AG09319 (cell line): ENCODE measurements around the gene A2ML1.
"Not testable (repeated sequence)": the region's sequence is repeated elsewhere in the genome, so short reads cannot be mapped to it uniquely, and the experiment has no call there.

Experiments
- DNase-seq: peaks from one replicate; pipeline ENCODE4 v3.0.0-alpha.2; 2010; ENCODE audit warnings: low read depth; ENCODE audit errors: extremely low read depth
- TF ChIP-seq, protein P1 (sequence below): IDR thresholded peaks from 2 replicates; pipeline ENCODE4 v1.5.1; 2011; ENCODE audit warnings: low read depth, mild to moderate bottlenecking, inconsistent platforms, low read length, moderate library complexity

A2ML1 gene

DNA sequence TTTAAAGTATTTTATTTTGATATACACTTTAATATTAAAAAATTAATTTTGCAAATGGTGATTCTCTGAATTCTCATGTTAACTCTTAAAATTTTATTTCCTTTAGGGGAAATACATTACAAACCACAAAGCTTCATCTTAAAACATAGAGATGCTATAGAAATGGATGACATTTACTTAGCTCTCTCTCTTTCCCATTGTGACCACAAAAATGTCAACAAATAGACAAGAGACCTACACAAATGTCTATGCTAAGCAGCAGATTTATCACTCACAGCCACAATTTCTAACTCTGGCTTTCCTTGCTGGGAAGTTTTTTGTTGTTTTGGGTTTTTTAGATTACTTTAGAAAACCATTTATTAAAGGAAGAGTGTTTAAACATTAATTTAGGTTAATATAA, 72.0 kb downstream of the A2ML1 start:
- DNase-seq = no peak
- TF ChIP-seq, protein P1, sequence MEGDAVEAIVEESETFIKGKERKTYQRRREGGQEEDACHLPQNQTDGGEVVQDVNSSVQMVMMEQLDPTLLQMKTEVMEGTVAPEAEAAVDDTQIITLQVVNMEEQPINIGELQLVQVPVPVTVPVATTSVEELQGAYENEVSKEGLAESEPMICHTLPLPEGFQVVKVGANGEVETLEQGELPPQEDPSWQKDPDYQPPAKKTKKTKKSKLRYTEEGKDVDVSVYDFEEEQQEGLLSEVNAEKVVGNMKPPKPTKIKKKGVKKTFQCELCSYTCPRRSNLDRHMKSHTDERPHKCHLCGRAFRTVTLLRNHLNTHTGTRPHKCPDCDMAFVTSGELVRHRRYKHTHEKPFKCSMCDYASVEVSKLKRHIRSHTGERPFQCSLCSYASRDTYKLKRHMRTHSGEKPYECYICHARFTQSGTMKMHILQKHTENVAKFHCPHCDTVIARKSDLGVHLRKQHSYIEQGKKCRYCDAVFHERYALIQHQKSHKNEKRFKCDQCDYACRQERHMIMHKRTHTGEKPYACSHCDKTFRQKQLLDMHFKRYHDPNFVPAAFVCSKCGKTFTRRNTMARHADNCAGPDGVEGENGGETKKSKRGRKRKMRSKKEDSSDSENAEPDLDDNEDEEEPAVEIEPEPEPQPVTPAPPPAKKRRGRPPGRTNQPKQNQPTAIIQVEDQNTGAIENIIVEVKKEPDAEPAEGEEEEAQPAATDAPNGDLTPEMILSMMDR = no peak

- TF ChIP-seq, protein P1 = no peak
- no peak for DNase-seq
Measured at GRCh38 chr12:8894986-8895385, 72.6 kb downstream of the A2ML1 start.

- no peak for DNase-seq
- TF ChIP-seq, protein P1 = no peak
Measured at GRCh38 chr12:8897081-8897480, 74.7 kb downstream of the A2ML1 start.

DNA sequence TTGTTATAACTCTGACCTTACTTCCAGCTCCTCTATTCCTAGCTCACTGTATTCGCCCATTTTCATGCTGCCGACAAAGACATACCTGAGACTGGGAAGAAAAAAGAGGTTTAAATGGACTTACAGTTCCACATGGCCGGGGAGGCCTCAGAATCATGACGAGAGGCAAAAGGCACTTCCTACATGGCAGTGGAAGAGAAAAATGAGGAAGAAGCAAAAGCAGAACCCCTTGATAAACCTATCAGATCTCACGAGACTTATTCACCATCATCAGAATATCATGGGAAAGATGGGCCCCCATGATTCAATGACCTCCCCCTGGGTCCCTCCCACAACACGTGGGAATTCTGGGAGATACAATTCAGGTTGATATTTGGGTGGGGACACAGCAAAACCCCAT, 77.4 kb downstream of the A2ML1 start:
- TF ChIP-seq, protein P1 = no peak
- DNase-seq = no peak

- not testable (repeated sequence) for DNase-seq
Measured at GRCh38 chr12:8902703-8903102, 80.3 kb downstream of the A2ML1 start.

DNA sequence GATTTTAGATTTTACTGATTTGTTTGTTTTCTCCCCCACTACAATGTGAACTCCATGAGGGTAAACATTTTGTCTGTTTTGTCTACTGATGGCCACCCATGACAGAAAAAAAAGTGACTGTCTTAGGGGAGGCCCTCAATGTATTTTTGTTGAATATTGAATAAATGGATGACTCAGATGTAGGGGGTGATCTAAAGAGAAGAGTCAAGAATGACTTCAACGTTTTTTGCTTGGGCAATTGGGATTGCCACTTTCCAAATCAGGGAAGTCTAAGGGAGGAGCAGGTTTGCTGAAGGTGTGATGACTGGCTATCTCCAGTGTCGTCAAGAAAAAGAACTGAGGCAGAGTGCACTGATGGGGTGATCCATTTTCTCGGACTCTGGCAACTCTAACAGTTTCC, 81.2 kb downstream of the A2ML1 start:
- DNase-seq = no peak
- TF ChIP-seq, protein P1 = no peak

DNA sequence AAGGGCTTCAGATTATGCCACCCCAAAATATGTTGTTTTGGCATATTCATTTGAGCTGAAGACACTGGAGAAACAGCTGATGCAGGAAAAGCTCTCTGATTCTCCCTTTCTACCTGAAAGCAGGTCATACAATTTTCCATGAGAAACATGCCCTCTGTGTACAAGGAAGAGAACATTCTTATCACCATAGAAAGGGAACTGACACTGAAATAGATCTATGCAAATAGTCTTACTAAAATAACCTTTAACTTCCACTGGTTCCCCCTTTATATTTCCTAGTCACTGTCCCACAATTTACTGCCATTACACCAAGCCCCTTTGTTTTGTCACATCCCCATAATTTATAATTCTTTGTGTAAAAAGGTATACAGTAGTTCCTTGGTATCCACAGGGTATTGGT, 82.2 kb downstream of the A2ML1 start:
- DNase-seq = no peak
- TF ChIP-seq, protein P1 = no peak

DNA sequence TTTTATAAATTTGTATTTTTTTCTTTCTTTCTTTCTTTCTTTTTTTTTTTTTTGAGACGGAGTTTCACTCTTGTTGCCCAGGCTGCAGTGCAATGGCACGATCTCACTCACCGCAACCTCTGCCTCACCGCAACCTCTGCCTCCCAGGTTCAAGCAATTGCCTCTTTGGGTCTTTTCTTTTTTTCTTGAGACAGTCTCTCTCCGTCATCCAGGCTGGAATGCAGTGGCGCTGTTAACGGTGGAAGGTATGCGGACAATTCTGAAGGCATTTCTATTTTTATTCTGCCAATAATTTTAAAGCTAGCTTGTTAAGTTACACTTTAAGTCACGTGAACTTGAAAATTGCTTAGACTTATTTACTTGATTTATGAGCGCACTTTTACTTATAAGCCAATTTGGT, 83.1 kb downstream of the A2ML1 start:
- TF ChIP-seq, protein P1 = no peak
- no peak for DNase-seq
